Fibroblast of lung (primary cell): ENCODE results near the gene ZNF557. TPM values are rescaled to one million over a fixed set of nuclear protein-coding genes. Genes with fewer than 3 reads are reported as not detected.
"Not testable (repeated sequence)": the region's sequence is repeated elsewhere in the genome, so short reads cannot be mapped to it uniquely, and the experiment has no call there.

ENCODE experiments used
- DNase-seq, 2 donors: peaks; one replicate each; pipeline versions ENCODE4 v3.0.0 to v3.0.0-alpha.2; 2010; ENCODE audit warnings: low read depth in 2 of 2
- H2AFZ ChIP-seq: 2 replicates; pipeline ENCODE4 v1.5.1; 2012; ENCODE audit warnings: low read length, control low read depth, inconsistent platforms
- H3K27ac ChIP-seq: 2 replicates; pipeline ENCODE4 v1.5.1; 2011; ENCODE audit warnings: low read length, control low read depth; ENCODE audit not compliant: insufficient read depth
- H3K27me3 ChIP-seq: 2 replicates; pipeline ENCODE4 v1.5.1; 2011; ENCODE audit warnings: mild to moderate bottlenecking, low read length; ENCODE audit not compliant: control insufficient read depth, insufficient read depth
- H3K36me3 ChIP-seq: 2 replicates; pipeline ENCODE4 v1.5.1; 2011; ENCODE audit warnings: low read length; ENCODE audit not compliant: control insufficient read depth, insufficient read depth
- H3K4me1 ChIP-seq: 2 replicates; pipeline ENCODE4 v1.5.1; 2011; ENCODE audit warnings: low read length; ENCODE audit not compliant: control insufficient read depth, insufficient read depth; ENCODE audit errors: extremely low read depth
- H3K4me2 ChIP-seq: 2 replicates; pipeline ENCODE4 v1.5.1; 2011; ENCODE audit warnings: low read length, control low read depth; ENCODE audit not compliant: insufficient read depth; ENCODE audit errors: extremely low read depth
- H3K4me3 ChIP-seq, 4 experiments: fragments of 200-600 bp in 1 of 4; sonication (generic) in 1 of 4; replicated peaks in 1 of 4; 2 replicates each; pipeline ENCODE4 v1.5.1; 2011 to 2016; ENCODE audit warnings: low read length in 4 of 4, low read depth in 3 of 4, mild to moderate bottlenecking in 3 of 4, control low read depth in 2 of 4, inconsistent platforms in 1 of 4, mixed read lengths in 1 of 4; ENCODE audit not compliant: insufficient read depth in 1 of 4; ENCODE audit errors: control extremely low read depth in 1 of 4
- H3K79me2 ChIP-seq: 2 replicates; pipeline ENCODE4 v1.5.1; 2012; ENCODE audit warnings: mild to moderate bottlenecking, low read length, inconsistent platforms; ENCODE audit not compliant: control insufficient read depth, insufficient read depth
- H3K9ac ChIP-seq: 2 replicates; pipeline ENCODE4 v1.5.1; 2011; ENCODE audit warnings: mild to moderate bottlenecking, low read length, control low read depth; ENCODE audit not compliant: insufficient read depth
- H3K9me3 ChIP-seq: 2 replicates; pipeline ENCODE4 v1.5.1; 2012; ENCODE audit warnings: low read depth, low read length; ENCODE audit not compliant: control insufficient read depth, insufficient read depth
- H4K20me1 ChIP-seq: 2 replicates; pipeline ENCODE4 v1.5.1; 2011; ENCODE audit warnings: low read length; ENCODE audit not compliant: control insufficient read depth, insufficient read depth; ENCODE audit errors: extremely low read depth
- CTCF ChIP-seq, 2 donors: IDR thresholded peaks in 1 of 2; conservative IDR thresholded peaks in 1 of 2; 1 replicate in 1 of 2; 2 replicates in 1 of 2; pipeline ENCODE4 v1.5.1; 2011 to 2012; ENCODE audit warnings: low read length in 2 of 2, control low read depth in 1 of 2, inconsistent platforms in 1 of 2, low read depth in 1 of 2, mild to moderate bottlenecking in 1 of 2
- EZH2 ChIP-seq: IDR thresholded peaks from 2 replicates; pipeline ENCODE4 v1.5.1; 2012; ENCODE audit warnings: low read length, control low read depth, mild to moderate bottlenecking; ENCODE audit errors: missing control alignments
- polyA plus RNA-seq, 2 donors: library from polyadenylated mRNA; depleted of rRNA in 1 of 2; stranded (reverse) in 1 of 2; unstranded in 1 of 2; fragments of >200 nt; gene quantifications; 2 replicates each; pipeline ENCODE4 v1.2.1, GENCODE V29; 2011 to 2012; ENCODE audit warnings: missing spikeins in 1 of 2
- total RNA-seq: library from RNA; depleted of rRNA; stranded (reverse); fragments of >200 nt; gene quantifications from 2 replicates; pipeline ENCODE4 v1.2.1, GENCODE V29; 2014

The ZNF557 gene
- total and polyA plus RNA-seq, 2 donors (not counting 1 experiment from before 2014, with no cell fraction given): 2.9 to 18.3 TPM

- H3K79me2 ChIP-seq, H3K36me3 ChIP-seq, H3K9ac ChIP-seq, H3K27me3 ChIP-seq, H3K4me2 ChIP-seq, H3K4me3 ChIP-seq, H4K20me1 ChIP-seq, H2AFZ ChIP-seq, H3K27ac ChIP-seq, H3K4me1 ChIP-seq, H3K9me3 ChIP-seq: not testable (repeated sequence)
- peak in 1 of 2 donors; percentile 16 for DNase-seq
- TF ChIP-seq CTCF (conservative IDR thresholded peaks at IDR 0.05 in 1 of 2, IDR thresholded peaks at IDR 0.05 in 1 of 2; ENCODE audit: low read depth in 1 of 2, low read length in 2 of 2): peak; percentile 23 to 24
Measured at GRCh38 chr19:7067122-7067521, 2.4 kb upstream of the ZNF557 start.

GRCh38 chr19:7067716-7068115 is 1.8 kb upstream of the ZNF557 start:
- no peak overlapping the region for H3K9ac ChIP-seq
- no peak overlapping the region for H3K4me3 ChIP-seq
- no peak overlapping the region for H3K27ac ChIP-seq
- no peaks in the 10 kb centered on the region for H3K9me3 ChIP-seq
- H3K79me2 ChIP-seq: peaks cover 9% of the 10 kb centered on the region
- peak in 1 of 2 donors; percentile 55 for DNase-seq
- no peak overlapping the region for H3K4me2 ChIP-seq
- H3K36me3 ChIP-seq: peaks cover 5% of the 10 kb centered on the region
- H3K4me1 ChIP-seq: no peaks in the 10 kb centered on the region
- no peak overlapping the region for H2AFZ ChIP-seq
- TF ChIP-seq EZH2: no peak
- no peaks in the 10 kb centered on the region for H3K27me3 ChIP-seq
- H4K20me1 ChIP-seq: no peaks in the 10 kb centered on the region

- Histone ChIP-seq H2AFZ (peak overlapping the region; percentile 57), H3K4me2 (no peak overlapping the region), H3K4me1 (no peaks in the 10 kb centered on the region), H3K36me3 (peaks cover 9% of the 10 kb centered on the region), H3K27me3 (no peaks in the 10 kb centered on the region), H3K9me3 (no peaks in the 10 kb centered on the region), H4K20me1 (no peaks in the 10 kb centered on the region), H3K4me3 (peak overlapping the region in 2 of 4 experiments; percentile 3 to 33), H3K9ac (no peak overlapping the region), H3K79me2 (peaks cover 9% of the 10 kb centered on the region), H3K27ac (no peak overlapping the region)
- no peak for DNase-seq
- TF ChIP-seq EZH2 (no peak), CTCF (conservative IDR thresholded peaks at IDR 0.05 in 1 of 2, IDR thresholded peaks at IDR 0.05 in 1 of 2; ENCODE audit: low read depth in 1 of 2, low read length in 2 of 2) (no peak)
Measured at GRCh38 chr19:7068599-7068998, 904 bp upstream of the ZNF557 start.
